DMS 273 treated with DMSO at 0.1 percent for 48 hours (cell line): ENCODE measurements around the gene GPR142.

Experiments used
- DNase-seq: peaks from one replicate; lab custom pipeline; 2025; lab: John Stamatoyannopoulos, UW

The GPR142 gene

GRCh38 chr17:74369665-74370490 lies 2.6 kb downstream of the GPR142 start:
- no peak for DNase-seq

- no peak for DNase-seq
These were observed 4.4 kb downstream of the GPR142 start for GRCh38 chr17:74371653-74372147.

- no peak for DNase-seq
These were observed 5.1 kb downstream of the GPR142 start for GRCh38 chr17:74372426-74372825.

DNA sequence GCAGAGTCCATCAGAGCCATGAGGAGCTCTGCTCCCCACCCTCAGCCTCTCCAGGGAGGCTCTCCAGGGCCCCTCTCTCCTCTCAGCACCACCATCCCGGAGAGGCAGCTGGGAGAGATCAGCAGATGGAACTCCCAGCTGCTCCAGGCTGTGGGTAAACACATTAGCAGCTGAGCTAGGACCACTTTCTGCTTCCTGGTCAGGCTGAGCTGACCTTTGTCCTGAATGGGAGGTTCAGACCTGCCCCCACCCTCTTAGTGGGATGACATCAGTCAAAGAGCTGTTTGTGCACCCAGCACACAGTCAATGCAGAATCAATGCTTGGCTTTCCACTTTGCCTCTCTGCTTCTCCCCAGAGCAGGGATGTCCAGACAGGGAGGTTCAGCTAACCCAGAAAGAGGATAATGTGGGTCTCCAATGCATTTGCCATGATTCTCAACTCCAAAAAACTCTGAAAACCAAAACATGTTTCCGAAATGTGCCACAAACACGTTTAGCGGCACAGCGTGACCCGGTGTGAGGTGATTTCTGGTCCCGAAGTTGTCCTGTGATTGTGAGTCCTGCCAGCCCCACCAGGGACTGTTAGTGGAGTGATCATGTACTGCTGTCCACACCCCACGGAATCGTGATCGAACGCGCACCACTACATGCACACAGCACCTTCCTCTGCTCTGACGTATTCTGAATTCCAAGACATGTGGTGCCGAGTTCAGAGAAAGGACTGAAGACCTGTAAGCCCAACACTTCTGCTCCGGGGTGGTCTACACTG lies 6.7 kb downstream of the GPR142 start:
- peak; percentile 35 for DNase-seq

- no peak for DNase-seq
These were observed 7.6 kb downstream of the GPR142 start for GRCh38 chr17:74374858-74375257.

GRCh38 chr17:74379495-74380085 lies 12.3 kb downstream of the GPR142 start:
- DNase-seq = peak; percentile 70

GRCh38 chr17:74380086-74380958 lies 13.0 kb downstream of the GPR142 start:
- no peak for DNase-seq

DNA sequence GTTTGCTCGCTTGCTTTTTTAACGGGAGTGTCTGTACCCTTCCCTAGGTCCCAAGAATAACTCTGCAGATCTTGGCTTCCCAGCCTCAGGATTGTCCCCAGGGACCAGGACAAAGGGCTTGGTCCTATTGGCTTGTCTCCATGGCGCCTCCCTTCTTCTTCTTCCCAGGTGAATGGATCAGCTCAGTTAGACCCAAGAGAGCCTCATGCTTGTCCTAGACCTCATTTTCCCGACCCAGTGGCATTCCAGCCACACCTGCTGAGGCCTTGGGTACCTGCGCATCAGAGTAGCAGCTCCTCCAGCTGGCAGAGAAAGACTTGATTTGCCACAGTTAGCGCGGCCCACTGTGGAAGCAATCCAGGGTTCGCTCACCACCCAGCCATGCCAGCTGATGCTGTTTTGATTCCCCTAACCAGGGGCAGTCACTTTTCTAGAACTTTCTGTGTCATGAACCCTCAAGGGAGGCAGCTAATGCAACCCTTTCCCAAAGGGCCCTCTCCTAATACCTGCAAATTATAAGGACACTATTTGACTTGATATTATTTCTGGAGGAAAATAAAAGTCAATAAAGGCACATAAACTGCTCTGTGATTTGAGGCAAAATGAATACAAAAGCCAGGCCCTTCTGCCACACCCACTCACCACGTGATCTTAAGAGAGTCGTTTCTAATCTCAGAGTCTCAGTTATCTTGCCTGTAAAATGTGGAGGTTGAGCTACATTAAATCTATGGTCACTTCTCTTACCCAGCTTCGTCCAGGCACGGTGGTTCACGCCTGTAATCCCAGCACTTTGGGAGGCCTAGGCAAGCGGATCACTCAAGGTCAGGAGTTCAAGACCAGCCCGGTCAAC lies 13.9 kb downstream of the GPR142 start:
- DNase-seq = no peak

GRCh38 chr17:74383141-74383540 lies 15.8 kb downstream of the GPR142 start:
- DNase-seq = no peak

DNA sequence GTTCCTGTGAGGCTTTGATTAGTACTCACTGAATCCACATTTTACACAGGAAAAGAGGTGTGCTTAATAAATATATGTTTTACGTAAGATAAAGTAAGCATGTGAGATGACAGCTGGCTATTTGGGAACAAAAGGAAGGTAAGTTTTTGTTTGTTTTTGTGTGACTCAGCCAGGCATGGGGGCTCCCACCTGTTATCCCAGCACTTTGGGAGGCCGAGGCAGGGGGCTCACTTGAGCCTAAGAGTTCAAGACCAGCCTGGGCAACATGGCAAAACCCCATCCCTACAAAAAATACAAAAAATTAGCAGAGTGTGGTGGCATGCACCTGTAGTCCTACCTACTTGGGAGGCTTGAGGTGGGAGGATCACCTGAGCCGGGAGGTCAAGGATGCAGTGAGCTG lies 17.9 kb downstream of the GPR142 start:
- DNase-seq = no peak

DNA sequence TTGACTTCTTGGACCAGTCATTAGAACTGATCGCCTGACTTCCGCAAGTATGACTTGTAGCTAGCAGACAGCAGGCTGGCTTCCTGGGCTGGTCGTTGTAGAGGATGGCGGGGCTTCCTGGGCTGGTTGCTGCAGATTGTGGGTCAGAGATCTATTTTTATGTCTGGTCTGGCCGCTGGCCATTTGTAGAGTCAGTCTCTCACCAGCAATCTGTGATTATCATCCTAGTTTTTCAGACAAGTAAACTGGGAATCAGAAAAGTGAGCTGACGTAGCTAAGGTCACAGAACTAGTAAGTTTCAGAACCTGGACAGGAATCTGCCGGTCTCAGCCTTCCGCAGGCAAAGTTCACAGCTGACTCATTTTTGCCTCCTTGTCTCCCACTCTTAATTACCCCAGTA lies 19.1 kb downstream of the GPR142 start:
- no peak for DNase-seq

DNA sequence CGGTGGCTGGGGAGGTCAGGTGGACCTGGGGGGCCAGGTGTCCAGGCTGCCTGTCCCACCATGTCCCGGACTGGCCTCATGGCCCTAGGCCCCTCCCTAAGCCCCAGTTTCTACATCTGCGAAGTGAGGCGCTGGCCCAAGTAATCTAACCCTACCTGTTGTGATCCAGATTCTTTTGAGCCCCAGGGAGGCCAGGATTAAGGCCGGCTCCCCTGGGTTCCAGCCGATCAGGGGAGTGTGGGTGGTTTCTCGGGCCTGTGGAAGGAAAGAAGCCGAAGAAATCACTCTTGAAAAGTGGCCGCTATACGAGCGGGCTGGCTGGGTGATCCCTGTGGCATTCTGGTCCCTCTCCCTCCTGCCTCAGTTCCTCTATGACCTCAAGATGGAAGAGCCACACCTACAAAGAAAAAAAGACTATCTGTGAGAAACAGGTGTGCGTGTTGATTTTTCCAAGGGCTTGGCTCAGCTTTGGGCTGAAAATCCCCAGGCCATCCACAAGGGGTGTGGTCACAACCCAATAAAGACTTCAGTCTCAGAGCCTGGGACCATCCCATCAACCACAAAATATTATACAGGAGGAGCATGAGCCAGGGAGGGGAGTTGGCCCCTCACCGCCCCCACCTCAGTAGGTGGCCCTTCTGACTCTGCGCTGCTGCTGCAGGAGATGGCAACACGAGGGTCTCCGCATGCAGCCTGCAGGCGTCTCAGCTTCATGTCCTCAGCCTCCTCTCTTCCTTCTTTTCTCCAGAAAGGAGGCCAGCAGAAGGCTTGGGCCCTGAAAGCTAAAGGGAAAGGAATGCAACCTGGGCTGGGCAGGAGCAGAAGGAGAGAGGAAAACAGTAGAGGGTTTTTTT lies 20.3 kb downstream of the GPR142 start:
- no peak for DNase-seq

- no peak for DNase-seq
These were observed 21.9 kb downstream of the GPR142 start for GRCh38 chr17:74389084-74389753.

DNA sequence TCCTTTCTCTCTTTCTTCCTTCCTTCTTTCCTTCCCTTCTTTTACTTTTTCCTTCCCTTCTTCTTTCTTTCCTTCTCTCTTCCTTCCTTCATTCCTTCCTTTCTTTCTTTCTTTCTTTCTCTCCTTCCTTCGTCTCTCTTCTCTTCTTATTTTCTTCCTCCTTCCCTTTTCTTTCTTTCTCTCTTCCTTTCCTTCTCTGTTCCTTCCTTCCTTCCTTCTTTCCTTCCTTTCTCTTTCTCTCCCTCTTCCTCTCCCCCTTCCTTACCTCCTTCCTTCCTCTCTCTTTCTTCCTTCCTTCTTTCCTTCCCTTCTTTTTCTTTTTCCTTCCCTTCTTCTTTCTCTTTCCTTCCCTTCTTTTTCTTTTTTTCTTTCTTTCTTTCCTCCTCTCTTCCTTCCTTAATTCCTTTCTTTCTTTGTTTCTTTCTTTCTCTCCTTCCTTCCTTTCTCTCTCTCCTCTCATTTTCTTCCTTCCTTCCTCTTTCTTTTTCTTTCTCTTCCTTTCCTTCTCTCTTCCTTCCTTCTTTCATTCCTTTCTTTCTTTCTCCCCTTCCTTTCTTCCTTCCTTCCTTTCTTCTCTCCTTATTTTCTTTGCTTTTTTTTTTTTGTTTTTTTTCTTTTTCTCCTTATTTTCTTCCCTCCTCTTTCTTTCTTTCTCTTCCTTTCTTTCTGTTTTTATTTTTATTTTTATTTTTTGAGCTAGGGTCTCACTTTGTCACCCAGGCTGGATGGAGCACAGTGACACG lies 22.8 kb downstream of the GPR142 start:
- DNase-seq = no peak

GRCh38 chr17:74390680-74391653 lies 23.7 kb downstream of the GPR142 start:
- no peak for DNase-seq

GRCh38 chr17:74391771-74392170 lies 24.5 kb downstream of the GPR142 start:
- DNase-seq = no peak

- no peak for DNase-seq
These were observed 25.5 kb downstream of the GPR142 start for GRCh38 chr17:74392848-74393247.
